Effector CD4-positive, alpha-beta T cell (primary cell): ENCODE measurements around the gene PHLDB1.
A peak's percentile ranks its signal among the peaks of the same experiment; 100 is the strongest.
"Not testable (repeated sequence)": the region's sequence is repeated elsewhere in the genome, so short reads cannot be mapped to it uniquely, and the experiment has no call there.

Experiments used
- DNase-seq: peaks from one replicate; pipeline ENCODE4 v3.0.0-alpha.2; 2020
- total RNA-seq: gene quantifications from one replicate; lab custom pipeline; 2026; lab: John Stamatoyannopoulos, UW

Gene PHLDB1
- 3.0 reads per million, percentile 10 among the genes with 10 or more reads in this experiment for total RNA-seq

DNA sequence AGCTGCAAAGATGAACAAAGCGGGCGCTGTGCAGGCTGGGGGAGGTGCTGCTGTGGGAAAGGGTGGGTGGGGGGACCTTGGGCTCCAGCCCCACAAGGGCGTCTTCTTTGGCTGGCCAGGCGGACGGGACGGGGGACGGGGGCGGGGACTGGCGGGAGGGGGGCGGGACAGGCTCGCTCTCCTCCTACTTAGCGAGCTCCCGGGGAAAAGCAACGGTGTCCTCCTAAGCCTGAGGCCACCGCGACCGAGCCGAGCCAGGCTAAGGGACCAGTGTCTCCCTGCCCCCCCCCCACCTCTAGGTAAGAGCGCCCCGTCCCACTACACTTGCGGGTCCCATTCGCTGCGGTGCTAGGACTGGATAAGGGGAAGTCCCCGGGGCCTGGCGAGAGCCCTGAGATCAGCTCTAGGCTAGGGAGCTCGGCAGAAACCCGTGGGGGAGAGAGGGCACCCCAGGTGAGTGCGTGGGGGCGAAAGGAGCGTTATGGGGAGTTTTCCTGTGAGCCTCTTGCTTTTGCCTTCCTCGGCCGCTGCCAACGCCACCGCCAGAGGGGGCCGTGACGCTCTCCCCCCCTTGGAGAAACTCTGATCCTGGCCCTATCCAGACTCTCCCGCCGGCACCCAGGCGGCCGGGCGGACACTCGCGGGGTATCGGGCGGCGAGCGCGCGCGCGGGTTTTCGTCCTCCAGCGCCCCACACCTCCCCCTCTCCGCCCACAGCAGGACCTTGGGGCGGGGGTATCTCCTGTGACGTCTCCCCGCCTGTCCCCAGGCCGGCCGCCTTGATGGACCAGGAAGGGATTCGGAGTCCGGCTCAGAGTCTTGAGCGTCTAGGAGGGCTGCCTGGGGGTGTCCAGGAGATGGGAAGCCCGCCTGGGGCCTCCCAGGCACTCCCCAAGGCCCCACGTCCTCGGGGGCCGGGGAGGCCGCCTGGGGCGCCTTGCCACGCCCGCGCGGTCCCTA is at the start of gene PHLDB1:
TSS of gene PHLDB1 (plus strand) at position 215 of the 959 bp plus-strand sequence. CDS start 6,222 bp downstream, outside the sequence.
- peak; percentile 49 for DNase-seq

DNA sequence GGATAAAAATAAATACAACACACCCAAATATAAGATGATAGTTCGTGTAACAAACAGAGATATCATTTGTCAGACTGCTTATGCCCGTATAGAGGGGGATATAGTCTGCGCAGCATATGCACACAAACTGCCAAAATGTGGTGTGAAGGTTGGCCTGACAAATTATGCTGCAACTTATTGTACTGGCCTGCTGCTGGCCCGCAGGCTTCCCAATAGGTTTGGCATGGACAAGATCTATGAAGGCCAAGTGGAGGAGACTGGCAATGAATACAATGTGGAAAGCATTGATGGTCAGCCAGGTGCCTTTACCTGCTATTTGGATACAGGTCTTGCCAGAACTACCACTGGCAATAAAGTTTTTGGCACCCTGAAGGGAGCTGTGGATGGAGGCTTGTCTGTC is 46.6 kb upstream of the PHLDB1 start:
- no peak for DNase-seq

DNA sequence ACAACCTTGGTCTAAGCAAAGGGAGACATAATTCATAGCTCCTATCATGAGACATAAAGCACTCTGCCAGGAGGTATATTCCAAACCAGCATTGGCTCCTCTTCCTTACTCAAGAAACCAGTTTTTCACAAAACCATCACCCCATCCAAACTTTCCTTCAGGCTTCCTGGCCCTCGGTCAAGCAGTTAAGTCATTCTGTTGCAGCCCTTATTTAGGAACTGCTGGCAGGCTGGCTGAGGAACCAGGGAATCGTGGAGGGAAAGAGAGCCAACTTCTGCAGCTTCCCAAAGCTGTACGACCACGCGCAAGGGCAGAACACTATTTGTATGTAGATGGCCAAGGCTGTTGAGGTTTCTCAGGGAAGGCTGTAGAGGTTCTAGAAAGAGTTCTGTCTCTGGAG is 42.4 kb upstream of the PHLDB1 start:
- no peak for DNase-seq

GRCh38 chr11:118569670-118570069 is 37.7 kb upstream of the PHLDB1 start:
- no peak for DNase-seq

- DNase-seq = no peak
These were observed 36.6 kb upstream of the PHLDB1 start for GRCh38 chr11:118570787-118571186.

DNA sequence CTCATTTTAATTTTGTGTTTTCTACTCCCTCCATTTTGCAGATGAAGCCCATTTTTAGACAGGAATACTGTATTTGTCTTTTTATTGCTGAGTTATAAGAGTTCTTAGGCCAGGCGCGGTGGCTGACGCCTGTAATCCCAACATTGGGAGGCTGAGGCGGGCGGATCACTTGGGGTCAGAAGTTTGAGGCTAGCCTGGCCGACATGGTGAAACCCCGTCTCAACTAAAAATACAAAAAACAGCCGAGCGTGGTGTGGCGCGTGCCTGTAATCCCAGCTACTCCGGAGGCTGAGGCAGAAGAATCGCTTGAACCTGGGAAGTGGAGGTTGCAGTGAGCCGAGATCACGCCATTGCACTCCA is 35.7 kb upstream of the PHLDB1 start:
- DNase-seq = not testable (repeated sequence)

GRCh38 chr11:118572061-118572980 is 35.1 kb upstream of the PHLDB1 start, which contains the start of gene ARCN1:
Gene ARCN1 (plus strand): TSS chr11:118572409. CDS start chr11:118572548, 139 bp downstream.
- peak; percentile 74 for DNase-seq

- DNase-seq = peak; percentile 19
These were observed 34.3 kb upstream of the PHLDB1 start for GRCh38 chr11:118572981-118573550.

- DNase-seq = no peak
These were observed 32.8 kb upstream of the PHLDB1 start for GRCh38 chr11:118574636-118575035.

DNA sequence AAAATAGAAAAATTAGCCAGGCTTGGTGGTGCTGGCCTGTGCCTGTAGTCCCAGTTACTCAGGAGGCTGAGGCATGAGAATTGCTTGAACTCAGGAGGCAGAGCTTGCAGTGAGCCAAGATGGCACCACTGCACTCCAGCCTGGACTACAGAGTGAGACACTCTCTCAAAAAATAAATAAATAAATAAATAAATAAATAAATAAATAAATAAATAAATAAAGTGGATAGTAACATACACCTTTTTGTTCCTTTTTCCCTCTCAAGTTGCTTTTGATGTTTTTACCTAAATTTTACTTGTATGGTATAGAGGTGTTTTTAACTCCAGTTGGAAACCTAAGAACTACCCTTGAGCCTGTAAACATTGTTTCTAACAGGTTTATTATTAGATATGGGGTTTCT is 29.4 kb upstream of the PHLDB1 start:
- DNase-seq = not testable (repeated sequence)

GRCh38 chr11:118581057-118581456 is 26.4 kb upstream of the PHLDB1 start:
- no peak for DNase-seq

DNA sequence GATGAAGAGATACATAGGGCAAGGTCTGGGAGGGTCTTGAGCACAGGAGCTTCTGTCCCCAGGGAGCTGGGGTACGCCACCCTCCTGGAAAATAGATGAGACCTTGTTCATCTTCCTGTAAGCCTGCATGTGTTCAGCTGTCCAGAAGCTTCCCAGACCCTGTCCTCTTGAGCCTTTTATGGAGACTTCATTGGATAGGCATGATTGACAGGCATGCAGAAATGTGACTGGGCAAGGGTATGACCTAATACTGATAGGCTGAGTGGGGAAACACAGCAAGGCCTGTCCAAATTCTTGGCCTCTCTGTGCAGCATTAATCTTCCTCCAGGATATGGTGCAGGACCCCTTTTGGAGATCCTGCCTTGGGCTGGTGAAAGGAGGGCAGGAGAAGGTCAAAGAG is 19.5 kb upstream of the PHLDB1 start:
- no peak for DNase-seq

DNA sequence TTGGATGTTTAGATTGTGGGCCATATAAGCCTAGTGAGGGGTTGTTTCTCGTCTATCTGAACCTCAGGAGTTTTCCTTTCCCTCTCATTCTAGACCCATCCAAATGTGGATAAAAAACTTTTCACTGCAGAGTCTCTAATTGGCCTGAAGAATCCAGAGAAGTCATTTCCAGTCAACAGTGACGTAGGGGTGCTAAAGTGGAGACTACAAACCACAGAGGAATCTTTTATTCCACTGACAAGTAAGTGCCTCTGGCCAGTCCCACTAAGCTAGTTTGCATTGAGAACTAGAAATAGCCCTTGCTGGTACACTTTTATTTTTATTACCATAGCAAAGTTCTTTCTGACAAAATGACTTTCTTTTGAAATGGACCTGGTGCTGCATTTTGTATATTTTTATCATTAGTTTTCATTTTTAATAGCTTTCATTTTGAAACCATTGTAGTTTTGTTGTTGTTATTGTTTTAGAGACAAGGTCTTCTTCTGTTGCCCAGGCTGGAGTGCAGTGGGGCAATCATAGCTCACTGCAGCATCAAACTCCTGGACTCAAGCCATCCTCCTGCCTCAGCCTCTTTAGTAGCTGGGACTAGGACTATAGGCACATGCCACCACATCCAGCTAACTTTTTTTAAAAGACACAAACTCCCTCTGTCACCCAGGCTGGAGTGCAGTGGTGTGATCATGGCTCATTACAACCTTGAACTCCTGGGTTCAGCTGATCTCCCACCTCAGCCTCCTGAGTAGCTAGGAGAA is 14.6 kb upstream of the PHLDB1 start:
- DNase-seq = no peak

GRCh38 chr11:118594984-118595383 is 12.4 kb upstream of the PHLDB1 start:
- DNase-seq = peak; percentile 14

DNA sequence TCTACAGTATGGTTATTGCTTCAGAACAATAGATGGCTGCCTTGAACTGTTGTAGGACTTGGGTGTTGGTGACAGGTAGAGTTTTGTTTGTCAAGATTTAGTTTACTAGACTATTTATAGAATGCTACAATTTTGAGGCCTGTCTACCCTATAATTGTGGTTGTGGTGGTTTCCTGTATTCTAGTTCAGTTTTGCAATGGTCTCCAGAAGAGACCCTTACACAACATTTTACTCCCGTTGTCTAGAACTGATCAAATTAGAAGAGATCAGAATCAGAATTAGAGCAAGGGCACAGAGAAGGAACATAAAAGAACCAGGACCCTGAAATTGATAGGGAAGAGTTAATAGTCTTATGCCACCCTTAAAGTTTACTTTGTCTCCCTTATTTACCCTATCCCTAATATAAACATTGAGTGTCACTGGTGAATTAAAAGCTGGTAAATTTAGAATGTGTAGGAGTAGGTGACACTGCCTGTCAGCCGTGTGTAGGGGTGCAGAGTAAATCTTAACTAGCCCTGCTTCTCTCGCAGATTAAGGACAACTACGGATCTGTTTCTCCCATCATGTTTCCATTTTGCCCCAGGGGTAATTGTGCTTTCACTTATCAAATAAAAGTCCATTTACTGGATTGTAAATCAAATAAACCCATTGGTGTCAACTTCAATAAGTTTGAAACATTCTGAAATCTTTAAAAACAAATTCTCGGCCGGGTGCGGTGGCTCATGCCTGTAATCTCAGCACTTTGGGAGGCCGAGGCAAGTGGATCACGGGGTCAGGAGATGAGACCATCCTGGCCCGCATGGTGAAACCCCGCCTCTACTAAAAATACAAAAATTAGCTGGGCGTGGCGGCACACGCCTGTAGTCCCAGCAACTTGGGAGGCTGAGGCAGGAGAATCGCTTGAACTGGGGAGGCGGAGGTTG is 10.9 kb upstream of the PHLDB1 start:
- DNase-seq = no peak

- DNase-seq = no peak
These were observed 9.9 kb upstream of the PHLDB1 start for GRCh38 chr11:118597556-118597955.

DNA sequence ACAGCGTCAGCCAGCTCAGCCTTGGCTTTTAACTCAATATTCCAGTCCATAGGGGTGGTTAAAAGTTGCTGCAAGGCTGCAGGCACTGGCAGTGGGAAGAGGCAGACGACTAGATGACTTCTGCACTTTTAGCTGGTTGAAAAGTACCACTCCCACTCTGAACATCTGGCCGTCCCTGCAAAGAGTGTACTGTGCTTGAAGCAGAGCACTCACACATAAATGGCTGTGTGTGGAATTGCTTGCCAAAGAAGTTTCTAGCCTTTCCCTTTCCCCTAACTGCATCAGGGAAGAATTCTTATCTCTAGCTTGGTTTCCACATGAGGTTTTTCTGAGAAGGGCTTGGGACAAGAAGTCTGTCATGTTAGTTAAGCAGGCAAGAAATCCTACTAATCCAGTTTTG is 5.1 kb upstream of the PHLDB1 start:
- no peak for DNase-seq

DNA sequence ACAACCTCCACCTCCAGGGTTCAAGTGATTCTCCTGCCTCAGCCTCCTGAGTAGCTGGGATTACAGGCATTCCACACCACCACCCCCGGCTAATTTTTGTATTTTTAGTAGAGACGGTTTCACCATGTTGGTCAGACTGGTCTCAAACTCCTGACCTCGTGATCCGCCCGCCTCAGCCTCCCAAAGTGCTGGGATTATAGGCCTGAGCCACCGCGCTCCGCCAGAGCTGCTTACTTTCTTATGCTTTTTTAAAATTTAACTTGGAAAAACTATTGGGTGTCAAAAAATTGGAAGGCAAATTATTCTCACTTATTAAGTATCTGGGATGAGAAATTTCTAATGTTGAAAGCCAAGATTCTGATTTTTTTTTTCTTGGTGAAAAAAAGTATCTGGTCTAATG is 3.7 kb upstream of the PHLDB1 start:
- not testable (repeated sequence) for DNase-seq

DNA sequence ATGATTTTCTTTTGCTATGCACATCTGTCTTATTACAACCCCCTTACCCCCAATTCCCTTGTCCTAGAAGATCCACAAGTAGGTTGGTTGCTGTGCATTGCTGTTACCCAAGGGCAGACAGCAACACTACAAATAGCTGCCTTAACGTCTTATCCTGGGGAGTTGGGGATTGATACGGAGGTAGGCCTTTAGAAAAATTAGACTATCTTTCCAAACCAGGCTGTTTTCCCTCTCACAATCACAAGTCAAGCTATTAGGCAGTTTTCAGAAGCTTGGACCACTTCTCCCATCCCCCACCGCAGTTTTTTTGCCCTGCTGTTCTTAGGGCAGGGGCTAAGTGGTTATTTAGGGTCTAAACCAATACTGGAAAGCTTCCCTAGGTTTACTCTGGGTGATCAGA is 2.8 kb upstream of the PHLDB1 start:
- DNase-seq = no peak

DNA sequence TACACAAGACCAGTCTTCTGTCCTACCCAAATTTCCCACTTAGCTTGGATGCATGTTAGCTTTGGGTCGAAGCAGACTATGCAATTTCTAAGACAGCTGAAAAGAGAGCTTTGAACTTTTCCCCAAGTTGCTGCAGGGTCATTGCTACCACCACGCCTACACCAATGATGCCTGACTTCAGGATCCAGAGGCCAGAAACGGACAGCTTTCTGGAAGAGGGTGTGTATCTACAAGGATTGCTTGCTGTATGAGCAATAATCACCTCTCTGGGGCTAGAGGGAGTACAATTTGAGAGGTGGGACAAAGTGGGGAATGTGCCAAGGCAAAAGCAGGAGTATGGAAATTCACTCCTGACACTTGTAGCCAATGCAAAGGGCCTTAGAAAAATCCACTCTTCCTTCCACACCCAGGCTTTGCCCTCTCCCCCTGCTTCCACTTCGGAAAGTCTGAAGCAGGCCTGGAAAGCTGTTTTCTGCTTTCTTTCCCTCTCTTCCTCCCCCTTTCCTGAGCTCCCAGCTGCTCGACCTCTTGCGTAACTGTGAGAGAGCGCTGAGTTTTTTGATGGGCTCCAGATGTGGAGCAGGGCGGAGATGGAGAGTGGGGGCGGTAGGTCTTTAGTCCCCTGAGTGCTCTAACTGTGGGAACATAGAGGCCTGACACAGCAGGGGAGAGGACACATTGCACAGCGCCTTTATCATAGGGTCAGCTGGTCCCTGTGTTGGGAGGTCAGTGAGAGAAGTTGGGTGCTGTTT is 2.1 kb upstream of the PHLDB1 start:
- no peak for DNase-seq
